ENCODE data around the gene PALLD. TPM values are rescaled to one million over a fixed set of nuclear protein-coding genes. Genes with fewer than 3 reads are reported as not detected.

PALLD gene
- total RNA-seq, 2 experiments from 2014 or later = 0.49 to 0.78 TPM

DNA sequence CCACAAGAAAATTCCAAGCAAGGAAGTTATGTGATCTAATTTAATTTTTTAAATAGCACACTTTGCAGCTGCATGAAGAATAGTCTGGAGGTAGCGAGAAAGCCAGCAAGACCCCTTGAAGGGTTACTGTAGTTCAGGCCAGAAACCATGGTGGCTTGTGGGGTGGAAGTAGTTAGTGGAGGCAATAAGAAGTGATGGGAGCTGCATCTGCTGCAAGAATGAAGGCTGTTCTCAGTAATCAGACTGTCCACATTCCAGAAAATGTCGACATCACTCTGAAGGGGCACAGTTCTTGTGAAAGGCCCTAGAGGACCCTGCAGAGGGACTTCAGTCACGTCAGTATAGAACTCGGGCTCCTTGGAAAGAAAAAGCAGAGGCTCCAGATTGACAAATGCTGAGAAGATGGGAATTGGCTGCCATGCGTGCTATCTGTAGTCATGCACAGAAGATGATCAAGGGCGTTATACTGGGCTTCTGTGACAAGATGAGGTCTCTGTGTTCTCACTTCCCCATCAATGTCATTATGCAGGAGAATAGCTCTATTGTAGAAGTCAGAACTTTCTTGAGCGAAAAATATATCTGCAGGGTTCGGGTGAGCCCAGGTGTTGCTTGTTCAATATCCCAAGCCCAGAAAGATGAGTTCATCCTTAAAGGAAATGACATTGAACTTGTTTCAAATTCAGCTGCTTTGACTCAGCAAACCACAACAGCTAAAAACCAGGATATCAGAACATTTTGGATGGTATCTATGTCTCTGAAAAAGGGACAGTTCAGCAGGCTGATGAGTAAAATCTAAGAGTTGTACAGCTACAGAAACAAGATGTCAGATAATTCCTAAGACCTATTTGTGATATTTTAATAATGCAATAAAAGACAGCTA lies 259.0 kb downstream of the PALLD start:
- H3K36me3 ChIP-seq (ENCODE audit: insufficient read depth, low read length) = no peaks in the 10 kb centered on the region
- POLR2A ChIA-PET = no interaction called here
- no peaks in the 10 kb centered on the region for H3K27me3 ChIP-seq (ENCODE audit: control insufficient read depth in 1 of 2, insufficient read depth in 2 of 2, low read length in 2 of 2)
- no peak for DNase-seq
- no peak overlapping the region for H3K27ac ChIP-seq (ENCODE audit: low read depth in 1 of 2, low read length in 2 of 2)
- no peaks in the 10 kb centered on the region for H3K4me1 ChIP-seq (ENCODE audit: insufficient read depth, low read length)
- Mint-ChIP-seq H3K27me3 (peaks cover 6% of the 10 kb centered on the region), H3K4me1 (ENCODE audit: low read depth) (peaks cover 4% of the 10 kb centered on the region), H3K4me3 (no peak overlapping the region), H3K9me3 (peaks cover 2% of the 10 kb centered on the region), H3K36me3 (ENCODE audit: low read depth) (no peaks in the 10 kb centered on the region), H3K27ac (no peak overlapping the region)
- TF ChIP-seq, protein P1, sequence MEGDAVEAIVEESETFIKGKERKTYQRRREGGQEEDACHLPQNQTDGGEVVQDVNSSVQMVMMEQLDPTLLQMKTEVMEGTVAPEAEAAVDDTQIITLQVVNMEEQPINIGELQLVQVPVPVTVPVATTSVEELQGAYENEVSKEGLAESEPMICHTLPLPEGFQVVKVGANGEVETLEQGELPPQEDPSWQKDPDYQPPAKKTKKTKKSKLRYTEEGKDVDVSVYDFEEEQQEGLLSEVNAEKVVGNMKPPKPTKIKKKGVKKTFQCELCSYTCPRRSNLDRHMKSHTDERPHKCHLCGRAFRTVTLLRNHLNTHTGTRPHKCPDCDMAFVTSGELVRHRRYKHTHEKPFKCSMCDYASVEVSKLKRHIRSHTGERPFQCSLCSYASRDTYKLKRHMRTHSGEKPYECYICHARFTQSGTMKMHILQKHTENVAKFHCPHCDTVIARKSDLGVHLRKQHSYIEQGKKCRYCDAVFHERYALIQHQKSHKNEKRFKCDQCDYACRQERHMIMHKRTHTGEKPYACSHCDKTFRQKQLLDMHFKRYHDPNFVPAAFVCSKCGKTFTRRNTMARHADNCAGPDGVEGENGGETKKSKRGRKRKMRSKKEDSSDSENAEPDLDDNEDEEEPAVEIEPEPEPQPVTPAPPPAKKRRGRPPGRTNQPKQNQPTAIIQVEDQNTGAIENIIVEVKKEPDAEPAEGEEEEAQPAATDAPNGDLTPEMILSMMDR (IDR thresholded peaks at IDR 0.05) = no peak
- H3K4me3 ChIP-seq (ENCODE audit: low read length) = no peak overlapping the region
- intact Hi-C loops (cut with DNase I, micrococcal nuclease) = no loop called here
- ATAC-seq (ENCODE audit: poor library complexity) = no peak
- CTCF ChIA-PET = no interaction called here
- peaks cover 0 to 3% of the 10 kb centered on the region in 2 experiments for H3K9me3 ChIP-seq (ENCODE audit: control insufficient read depth in 1 of 2, insufficient read depth in 1 of 2, low read length in 2 of 2)

DNA sequence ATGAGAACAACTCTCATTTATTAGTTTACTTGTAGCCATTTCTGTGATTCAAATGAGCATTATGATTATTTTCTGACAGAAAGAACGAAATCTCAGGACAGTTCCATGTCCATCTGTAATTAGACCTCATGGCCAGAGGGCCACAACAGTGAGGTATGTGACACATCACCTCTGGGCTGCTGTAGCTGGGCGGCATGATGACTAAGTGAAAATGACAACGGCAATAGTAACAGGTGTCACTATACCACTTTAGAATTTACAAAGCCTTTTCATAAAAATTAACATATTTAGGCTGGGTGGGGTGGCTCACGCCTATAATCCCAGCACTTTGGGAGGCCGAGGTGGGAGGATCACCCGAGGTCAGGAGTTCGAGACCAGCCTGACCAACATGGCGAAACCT lies 260.6 kb downstream of the PALLD start:
- Mint-ChIP-seq H3K4me3 (no peak overlapping the region), H3K4me1 (ENCODE audit: low read depth) (peaks cover 4% of the 10 kb centered on the region), H3K27ac (no peak overlapping the region), H3K9me3 (peaks cover 2% of the 10 kb centered on the region), H3K36me3 (ENCODE audit: low read depth) (no peaks in the 10 kb centered on the region), H3K27me3 (peaks cover 6% of the 10 kb centered on the region)
- Histone ChIP-seq H3K9me3 (ENCODE audit: control insufficient read depth in 1 of 2, insufficient read depth in 1 of 2, low read length in 2 of 2) (peaks cover 0 to 3% of the 10 kb centered on the region in 2 experiments), H3K27ac (ENCODE audit: low read depth in 1 of 2, low read length in 2 of 2) (no peak overlapping the region), H3K4me1 (ENCODE audit: insufficient read depth, low read length) (no peaks in the 10 kb centered on the region), H3K36me3 (ENCODE audit: insufficient read depth, low read length) (no peaks in the 10 kb centered on the region), H3K27me3 (ENCODE audit: control insufficient read depth in 1 of 2, insufficient read depth in 2 of 2, low read length in 2 of 2) (no peaks in the 10 kb centered on the region), H3K4me3 (ENCODE audit: low read length) (no peak overlapping the region)
- no peak for ATAC-seq (ENCODE audit: poor library complexity)
- intact Hi-C loops (cut with DNase I, micrococcal nuclease) = no loop called here
- DNase-seq = no peak
- POLR2A ChIA-PET = no interaction called here
- CTCF ChIA-PET = no interaction called here
- TF ChIP-seq, protein P1 (IDR thresholded peaks at IDR 0.05) = no peak

DNA sequence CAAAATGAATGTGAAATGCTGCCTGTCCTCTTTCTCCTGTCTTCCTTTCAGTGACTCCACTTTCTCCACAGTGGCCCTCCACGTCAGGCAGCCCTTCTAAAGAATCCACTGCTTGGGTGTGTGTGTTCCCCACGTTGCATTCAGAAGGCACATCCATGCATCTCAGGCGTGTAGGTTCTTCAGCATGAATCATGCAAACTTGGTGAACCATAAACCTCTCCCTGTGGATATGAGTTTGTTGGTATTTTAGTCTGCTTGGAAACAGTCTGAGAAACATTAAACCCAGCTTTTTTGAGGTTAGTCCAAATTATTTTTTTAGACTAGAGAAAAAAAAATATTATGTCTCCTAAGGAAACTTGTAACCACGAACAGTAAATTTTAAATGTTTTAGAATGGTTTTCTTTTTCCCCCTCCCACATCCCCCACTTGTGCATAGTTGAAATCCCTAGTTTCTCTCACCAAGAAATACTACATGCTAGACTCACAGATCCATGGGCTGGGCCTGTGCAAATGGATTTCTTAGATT lies 261.6 kb downstream of the PALLD start:
- H3K4me1 Mint-ChIP-seq (ENCODE audit: low read depth) = peaks cover 4% of the 10 kb centered on the region
- no peak overlapping the region for H3K27ac Mint-ChIP-seq
- peaks cover 2% of the 10 kb centered on the region for H3K9me3 Mint-ChIP-seq
- no peak for ATAC-seq (ENCODE audit: poor library complexity)
- CTCF ChIA-PET = no interaction called here
- no peaks in the 10 kb centered on the region for H3K36me3 Mint-ChIP-seq (ENCODE audit: low read depth)
- Histone ChIP-seq H3K27ac (ENCODE audit: low read depth in 1 of 2, low read length in 2 of 2) (no peak overlapping the region), H3K27me3 (ENCODE audit: control insufficient read depth in 1 of 2, insufficient read depth in 2 of 2, low read length in 2 of 2) (no peaks in the 10 kb centered on the region), H3K9me3 (ENCODE audit: control insufficient read depth in 1 of 2, insufficient read depth in 1 of 2, low read length in 2 of 2) (peaks cover 0 to 3% of the 10 kb centered on the region in 2 experiments), H3K4me1 (ENCODE audit: insufficient read depth, low read length) (no peaks in the 10 kb centered on the region), H3K4me3 (ENCODE audit: low read length) (no peak overlapping the region), H3K36me3 (ENCODE audit: insufficient read depth, low read length) (no peaks in the 10 kb centered on the region)
- H3K4me3 Mint-ChIP-seq = no peak overlapping the region
- DNase-seq = no peak
- POLR2A ChIA-PET = no interaction called here
- H3K27me3 Mint-ChIP-seq = peaks cover 6% of the 10 kb centered on the region
- intact Hi-C loops (cut with DNase I, micrococcal nuclease) = no loop called here
- TF ChIP-seq, protein P1 (IDR thresholded peaks at IDR 0.05) = no peak
